ENCODE results near the gene MMP24. TPM values are rescaled to one million over a fixed set of nuclear protein-coding genes. Genes with fewer than 3 reads are reported as not detected.

Gene MMP24
- total RNA-seq, 1 donor from 2014 or later = 0.45 TPM

GRCh38 chr20:35319192-35319870 is 92.8 kb downstream of the MMP24 start:
- intact Hi-C loops (cut with micrococcal nuclease) = no loop called here
- DNase-seq (no peak), ATAC-seq (no peak)

GRCh38 chr20:35319871-35320197 is 93.3 kb downstream of the MMP24 start:
- ATAC-seq (no peak), DNase-seq (no peak)
- intact Hi-C loops (cut with micrococcal nuclease) = no loop called here

DNA sequence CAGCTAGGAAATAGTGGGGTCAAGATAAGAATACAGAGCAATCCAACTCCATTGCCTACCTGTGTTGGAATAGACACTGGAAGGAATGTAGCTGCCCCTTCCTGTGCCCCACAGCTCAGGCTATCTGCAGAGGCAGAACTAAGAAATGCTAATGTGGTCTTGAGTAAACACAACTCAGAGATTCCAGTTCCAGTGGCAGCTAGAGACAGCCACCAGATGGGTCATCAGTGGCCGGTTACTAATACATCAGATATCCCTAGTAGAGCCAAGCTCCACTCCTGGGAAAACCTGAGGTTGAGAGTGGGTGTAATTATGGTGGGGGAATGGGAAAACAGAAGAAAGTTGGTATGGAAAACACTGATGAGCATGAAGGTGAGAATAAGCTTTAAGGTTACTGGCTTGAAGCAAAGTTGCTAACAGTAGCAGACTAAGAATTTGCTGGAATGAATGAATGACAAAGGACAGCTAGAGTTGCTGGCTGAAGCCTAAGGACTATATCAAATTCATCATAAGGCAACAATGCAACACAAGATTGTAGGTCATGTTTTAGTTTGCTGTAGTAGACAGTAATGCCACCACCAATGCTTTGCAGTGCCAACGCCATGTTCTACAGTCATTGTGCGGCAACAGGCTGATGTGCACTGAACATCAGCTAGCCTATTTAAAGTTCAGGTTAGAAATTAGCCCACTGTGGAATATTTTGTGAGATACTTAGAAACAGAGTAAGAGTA is 94.1 kb downstream of the MMP24 start:
- intact Hi-C loops (cut with micrococcal nuclease) = no loop called here
- ATAC-seq (no peak), DNase-seq (no peak)

GRCh38 chr20:35325401-35325800 is 98.9 kb downstream of the MMP24 start:
- peak; percentile 17 for ATAC-seq
- intact Hi-C loops (cut with micrococcal nuclease) = no loop called here

GRCh38 chr20:35326021-35326739 is 99.7 kb downstream of the MMP24 start:
- DNase-seq = no peak
- intact Hi-C loops (cut with micrococcal nuclease) = no loop called here
- ATAC-seq = peak; percentile 52

More at GRCh38 chr20:35325401-35325800, 98.9 kb downstream of the MMP24 start:
- no peak for DNase-seq

Other genes starting within 250 kb of the MMP24 start
- 33.7 TPM for gene TRPC4AP, start 133.9 kb upstream of the MMP24 start, total RNA-seq
- gene EDEM2, start 79.4 kb upstream of the MMP24 start, total RNA-seq = 9.7 TPM
- 9.5 TPM for gene PROCR, start 54.6 kb upstream of the MMP24 start, total RNA-seq
- gene MMP24OS, start 51.4 kb downstream of the MMP24 start, total RNA-seq = 48.4 TPM
- gene EIF6, start 58.1 kb downstream of the MMP24 start, total RNA-seq = 34.6 TPM
- not detected for gene FAM83C, start 65.7 kb downstream of the MMP24 start, total RNA-seq
- gene UQCC1, start 185.3 kb downstream of the MMP24 start, total RNA-seq = 153 TPM
- 0.12 TPM for gene GDF5, start 211.5 kb downstream of the MMP24 start, total RNA-seq
- 17.7 TPM for gene CEP250, start 228.9 kb downstream of the MMP24 start, total RNA-seq

All from left ventricle myocardium superior (tissue), 1 donor.